Stimulated activated naive CD8-positive, alpha-beta T cell treated with anti-CD3 and anti-CD28 coated beads, Interleukin-15, Interleukin-2, amounts not matched to agents 100 U/mL and 50 U/mL, for 24 hours (primary cell): ENCODE results near the gene CLEC4E.
A peak's percentile ranks its signal among the peaks of the same experiment; 100 is the strongest.
"Not testable (repeated sequence)": the region's sequence is repeated elsewhere in the genome, so short reads cannot be mapped to it uniquely, and the experiment has no call there.

Experiments
- ATAC-seq: fragments of 150-1000 bp; cut with Tn5 transposase; one replicate; pipeline ENCODE4 v1.10.0; 2021
- DNase-seq: peaks from one replicate; pipeline ENCODE4 v3.0.0; 2021

The CLEC4E gene

DNA sequence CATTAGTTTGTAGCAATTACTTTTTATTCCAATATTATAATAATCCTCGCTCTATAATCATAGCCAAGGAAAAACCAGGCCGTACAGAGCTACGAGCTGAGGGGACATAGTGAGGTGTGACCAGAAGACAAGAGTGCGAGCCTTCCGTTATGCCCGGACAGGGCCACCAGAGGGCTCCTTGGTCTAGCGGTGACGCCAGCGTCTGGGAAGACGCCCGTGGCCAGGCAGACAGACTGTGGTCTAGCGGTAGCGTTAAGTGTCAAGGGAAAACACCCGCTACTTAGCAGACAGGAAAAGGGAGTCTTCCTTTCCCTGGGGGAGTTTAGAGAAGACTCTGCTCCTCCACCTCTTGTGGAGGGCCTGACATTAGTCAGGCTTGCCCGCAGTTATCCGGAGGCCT is 2.9 kb downstream of the CLEC4E start:
- DNase-seq: peak; percentile 9
- ATAC-seq: not testable (repeated sequence)

DNA sequence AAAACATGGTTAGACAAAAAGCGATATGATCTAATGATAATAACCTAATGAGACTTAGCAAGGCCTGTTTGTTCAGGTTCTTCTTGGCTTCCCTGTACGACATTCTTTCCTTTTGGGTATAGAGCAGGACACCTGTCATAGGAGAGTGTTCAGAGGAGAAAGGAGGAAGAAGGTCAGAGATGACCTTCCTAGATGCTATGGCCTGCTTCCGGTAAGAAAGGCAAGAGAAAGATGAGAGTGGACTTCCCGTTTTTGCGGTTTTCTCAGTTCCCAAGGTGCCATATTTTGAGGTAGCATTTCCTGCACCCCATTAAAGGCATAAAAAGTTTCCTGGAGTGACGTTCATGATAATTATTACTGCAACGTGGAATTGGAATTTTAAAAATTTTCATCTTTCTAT is 8.7 kb downstream of the CLEC4E start:
- ATAC-seq (no peak), DNase-seq (no peak)

DNA sequence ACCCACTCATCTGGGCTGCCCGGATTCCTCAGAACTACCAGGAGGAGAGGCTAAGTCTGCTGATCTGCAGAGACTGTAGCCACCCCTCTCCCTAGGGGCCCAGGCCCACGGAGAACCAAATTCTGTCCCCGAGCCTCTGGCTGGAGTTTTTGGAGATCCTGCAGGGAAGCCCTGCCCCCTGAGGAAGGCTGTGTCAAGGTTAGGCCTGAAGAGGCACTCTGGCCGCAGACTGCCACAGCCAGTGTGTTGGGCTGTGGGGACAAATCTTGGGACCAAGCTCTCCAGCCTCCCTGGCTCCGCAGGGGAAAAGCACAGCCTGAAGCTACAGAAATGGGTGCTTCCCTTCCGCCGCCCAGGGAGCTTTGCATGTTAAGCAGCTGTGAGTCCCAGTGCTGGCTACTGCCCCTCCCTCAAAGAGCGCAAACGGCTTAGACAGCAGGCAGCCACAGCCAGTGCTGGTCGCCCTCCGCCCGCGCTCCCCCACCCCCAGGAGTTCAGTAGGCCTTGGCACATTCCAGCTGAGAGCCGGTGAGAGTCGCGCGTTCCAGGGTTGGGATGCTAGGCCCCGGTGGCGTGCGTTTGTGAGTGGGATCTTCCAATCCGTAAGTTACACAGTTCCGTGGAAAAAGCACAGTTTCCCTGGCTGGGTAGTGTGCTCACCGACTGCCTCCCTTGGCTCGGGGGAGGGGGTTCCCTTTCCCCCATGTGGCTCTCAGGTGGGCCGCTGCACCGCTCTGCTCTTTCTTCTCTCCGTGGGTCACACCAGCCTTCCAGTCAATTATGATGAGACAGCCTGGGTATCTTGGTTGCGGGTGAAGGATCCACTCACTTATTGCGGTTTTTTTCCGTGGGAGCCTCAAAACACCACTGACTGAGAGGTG is 13.2 kb downstream of the CLEC4E start:
- no peak for ATAC-seq

DNA sequence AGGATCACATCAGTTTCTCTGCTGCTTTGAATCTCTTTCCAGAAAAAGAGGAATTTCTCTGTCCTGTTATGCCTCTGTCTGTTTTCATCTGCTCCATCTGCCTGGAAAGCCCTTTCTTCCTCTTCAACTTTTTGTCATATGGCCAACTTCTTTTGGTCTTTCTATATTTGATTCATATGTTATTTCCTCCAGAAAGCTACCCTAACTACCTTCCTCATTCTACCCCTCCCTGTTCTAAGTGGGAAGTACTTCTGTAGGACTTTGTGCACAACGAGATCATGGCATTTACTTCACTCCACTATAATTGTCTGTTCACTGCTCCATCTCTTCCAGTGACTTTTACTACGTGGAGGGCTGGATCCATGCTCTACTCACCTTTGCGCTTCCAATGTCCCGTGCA is 21.5 kb downstream of the CLEC4E start:
- no peak for ATAC-seq

More for the DNA sequence above, 13.2 kb downstream of the CLEC4E start:
- no peak for DNase-seq

DNA sequence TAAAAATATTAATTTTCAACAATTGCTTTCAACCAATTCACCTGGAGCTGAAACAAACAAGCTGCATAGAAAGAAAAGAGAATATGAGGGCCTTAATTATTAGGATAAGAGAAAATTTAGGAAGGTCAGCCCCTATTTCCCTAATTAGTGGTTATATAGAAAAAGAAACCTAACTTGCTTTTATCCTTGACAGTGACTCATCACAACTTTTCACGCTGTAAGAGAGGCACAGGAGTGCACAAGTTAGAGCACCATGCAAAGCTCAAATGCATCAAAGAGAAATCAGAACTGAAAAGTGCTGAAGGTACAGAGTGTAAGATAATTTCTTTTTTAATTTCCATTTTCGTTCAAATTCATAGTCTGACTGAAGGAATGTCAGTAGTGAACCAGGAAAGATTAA is 22.7 kb downstream of the CLEC4E start:
- ATAC-seq (no peak), DNase-seq (no peak)

More for the DNA sequence above, 21.5 kb downstream of the CLEC4E start:
- DNase-seq: no peak

DNA sequence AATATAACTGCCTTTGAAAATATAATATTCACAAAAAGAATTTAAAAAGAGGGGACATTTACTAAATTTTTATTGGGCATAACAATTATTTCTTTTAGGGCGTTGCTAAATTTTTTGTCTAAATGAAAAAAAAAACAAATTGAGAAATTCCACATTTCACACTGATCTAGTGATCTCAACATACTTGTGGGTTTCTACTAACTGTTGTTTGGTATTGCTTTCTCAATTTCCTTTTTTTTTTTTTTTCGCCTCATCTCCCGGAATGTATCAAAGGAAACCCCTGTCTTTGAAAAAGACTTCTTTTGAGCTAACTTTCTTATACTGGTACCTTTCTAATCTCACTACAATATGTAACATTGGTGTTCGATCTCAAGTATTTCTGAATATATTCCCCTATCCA is 27.4 kb downstream of the CLEC4E start, which contains the start of gene CLEC4D:
CLEC4D (plus strand) TSS at position 248 of the 400 bp plus-strand sequence. CDS start 230 bp downstream, outside the sequence.
- no peak for ATAC-seq
- DNase-seq: no peak

DNA sequence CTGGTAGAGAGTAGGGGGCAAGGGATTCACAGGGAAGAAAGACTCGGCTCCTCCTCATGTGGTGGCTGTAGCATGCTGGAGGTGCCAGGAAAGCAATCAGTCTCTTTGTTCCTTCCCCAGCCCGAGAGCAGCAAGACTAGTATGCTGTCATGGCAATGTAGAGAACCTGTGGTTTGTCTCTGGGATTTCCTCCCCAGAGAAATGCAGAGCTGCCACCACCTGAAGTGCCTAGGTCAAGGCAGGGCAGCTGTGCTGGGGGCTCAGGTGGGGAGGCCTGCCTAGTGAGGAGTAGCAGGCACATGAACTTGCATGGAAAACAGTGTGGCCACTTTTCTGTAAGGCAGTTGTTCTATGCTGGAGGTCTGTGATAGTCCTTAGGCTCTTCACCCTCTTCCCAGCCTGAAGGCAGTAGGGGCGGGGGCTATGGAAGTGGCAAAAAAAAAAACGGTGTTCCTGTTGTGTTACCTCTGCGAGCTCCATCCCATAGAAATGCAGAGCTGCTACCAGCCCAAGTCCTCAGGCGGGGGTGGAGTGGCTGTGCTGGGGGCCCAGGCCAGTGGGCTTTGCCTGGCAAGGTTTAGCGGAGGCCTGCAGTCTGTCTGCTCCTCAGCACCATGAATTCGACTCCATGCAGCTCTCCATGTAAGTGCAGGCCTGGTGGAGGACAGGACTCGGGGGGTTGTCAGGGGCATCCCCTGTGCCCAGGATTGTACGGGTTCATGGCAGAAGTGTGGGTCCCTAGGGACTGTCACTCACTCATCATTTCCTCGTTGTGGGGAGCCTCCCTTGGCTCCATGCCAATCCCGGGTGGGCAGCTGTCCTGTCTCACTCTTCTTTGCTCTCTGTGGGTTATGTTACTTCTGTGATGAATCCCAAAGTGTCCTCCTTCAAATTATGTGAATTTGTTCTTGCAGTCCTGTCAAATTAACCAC is 31.5 kb downstream of the CLEC4E start:
- no peak for ATAC-seq
- DNase-seq: no peak

DNA sequence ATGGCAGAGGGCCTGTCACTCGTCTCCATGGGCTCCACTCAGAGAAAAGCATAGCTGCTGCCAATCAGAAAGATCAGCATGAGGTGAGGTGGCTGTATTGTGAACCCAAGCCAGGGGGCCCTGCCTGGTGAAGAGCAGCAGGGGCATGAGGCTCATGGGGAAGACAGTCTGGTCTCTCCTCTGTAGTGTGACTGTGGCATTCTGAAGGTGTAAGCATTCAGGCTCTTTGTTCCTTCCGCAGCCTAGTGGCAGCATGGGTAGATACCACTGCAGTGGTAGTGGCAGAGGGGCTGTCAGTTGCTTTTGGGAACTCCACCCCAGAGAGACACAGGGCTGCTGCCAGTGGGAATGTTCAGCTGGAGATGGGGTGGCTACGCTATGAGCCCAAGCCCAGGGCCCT is 32.5 kb downstream of the CLEC4E start:
- no peak for ATAC-seq
- DNase-seq: no peak

DNA sequence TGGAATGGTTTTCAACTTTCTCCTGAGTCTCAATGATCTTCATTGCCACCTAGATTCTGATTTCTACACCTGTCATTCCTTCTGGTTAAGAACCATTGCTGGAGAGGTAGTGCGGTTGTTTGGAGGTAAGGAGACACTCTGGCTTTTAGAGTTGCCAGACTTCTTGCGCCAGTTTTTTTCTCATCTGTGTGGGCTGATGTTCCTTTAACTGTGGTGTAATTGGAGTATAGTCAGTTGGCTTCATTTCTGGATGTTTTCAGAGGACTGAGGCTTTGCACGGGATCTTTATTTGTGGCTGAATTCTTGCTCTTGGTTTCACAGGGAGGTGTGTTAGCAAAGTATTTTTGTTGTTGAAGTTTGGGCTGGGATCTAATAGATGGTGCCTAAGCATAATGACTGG is 33.1 kb downstream of the CLEC4E start:
- DNase-seq: no peak
- no peak for ATAC-seq

DNA sequence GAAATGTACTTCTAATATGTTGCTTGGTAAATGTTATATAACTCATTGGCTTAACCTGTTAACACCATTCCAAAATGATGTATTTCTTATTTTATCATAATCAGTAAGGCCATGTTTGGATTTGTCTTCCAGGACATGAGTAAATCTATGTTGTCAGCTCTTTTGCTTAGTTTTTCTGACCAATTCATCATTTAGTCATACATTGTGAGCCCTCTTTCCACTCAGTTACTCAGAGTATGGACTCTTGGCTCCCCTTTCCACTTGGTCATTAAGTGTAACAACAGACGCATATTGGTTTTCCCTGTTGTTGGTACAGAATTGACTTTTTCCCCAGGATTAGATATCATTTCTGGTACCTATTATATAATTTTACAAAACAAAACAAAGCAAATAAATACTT is 36.4 kb downstream of the CLEC4E start:
- ATAC-seq (no peak), DNase-seq (no peak)

DNA sequence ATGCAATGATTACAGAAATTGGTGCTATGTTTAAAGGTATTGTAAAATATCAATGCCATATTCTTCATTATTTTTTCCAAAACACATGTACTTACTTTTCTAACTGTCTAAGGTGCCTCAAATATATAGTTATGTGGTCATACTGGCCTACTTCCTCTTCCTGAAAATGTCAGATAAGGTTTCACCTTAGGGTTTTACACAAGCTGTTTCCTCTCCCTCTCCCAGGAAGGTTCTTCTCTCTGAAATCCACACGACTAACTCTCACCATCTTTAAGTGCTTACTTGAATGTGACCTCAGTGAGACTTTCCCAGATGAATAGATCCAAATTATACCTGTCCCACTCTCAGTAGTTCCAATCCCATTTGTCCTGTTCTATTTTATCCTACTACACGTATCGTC is 39.0 kb downstream of the CLEC4E start:
- DNase-seq: no peak
- ATAC-seq: no peak

DNA sequence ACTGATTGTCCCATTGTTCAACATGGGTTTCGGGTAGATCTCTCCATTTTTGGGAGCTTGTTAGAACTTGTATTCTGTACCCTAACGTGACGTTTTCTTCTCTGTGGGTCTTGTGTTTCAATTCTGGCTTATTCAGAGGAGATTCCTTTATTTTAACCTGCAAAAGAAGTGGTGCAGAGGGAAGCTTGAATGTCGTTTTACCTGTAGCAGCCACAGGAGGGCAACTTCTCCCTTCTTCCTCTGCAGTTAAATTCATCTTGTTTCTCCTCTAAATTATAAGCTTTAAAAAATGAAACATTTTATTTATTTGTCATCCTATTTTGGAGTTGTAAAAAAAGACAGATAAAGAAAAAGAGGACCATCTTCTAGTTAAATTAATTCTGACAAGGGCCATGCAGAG is 41.1 kb downstream of the CLEC4E start:
- ATAC-seq: no peak
- no peak for DNase-seq

DNA sequence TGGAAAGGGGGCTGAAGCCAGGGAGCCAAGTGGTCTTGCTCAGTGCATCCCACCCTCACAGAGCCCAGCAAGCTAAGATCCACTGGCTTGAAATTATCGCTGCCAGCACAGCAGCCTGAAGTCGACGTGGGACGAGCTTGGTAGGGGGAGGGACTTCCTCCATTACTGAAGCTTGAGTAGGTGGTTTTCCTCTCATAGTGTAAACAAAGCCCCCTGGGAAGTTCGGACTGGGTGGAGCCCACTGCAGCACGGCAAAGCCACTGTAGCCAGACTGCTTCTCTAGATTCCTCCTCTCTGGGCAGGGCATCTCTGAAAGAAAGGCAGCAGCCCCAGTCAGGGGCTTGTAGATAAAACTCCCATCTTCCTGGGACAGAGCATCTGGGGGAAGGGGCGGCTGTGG is 44.6 kb downstream of the CLEC4E start:
- not testable (repeated sequence) for DNase-seq

DNA sequence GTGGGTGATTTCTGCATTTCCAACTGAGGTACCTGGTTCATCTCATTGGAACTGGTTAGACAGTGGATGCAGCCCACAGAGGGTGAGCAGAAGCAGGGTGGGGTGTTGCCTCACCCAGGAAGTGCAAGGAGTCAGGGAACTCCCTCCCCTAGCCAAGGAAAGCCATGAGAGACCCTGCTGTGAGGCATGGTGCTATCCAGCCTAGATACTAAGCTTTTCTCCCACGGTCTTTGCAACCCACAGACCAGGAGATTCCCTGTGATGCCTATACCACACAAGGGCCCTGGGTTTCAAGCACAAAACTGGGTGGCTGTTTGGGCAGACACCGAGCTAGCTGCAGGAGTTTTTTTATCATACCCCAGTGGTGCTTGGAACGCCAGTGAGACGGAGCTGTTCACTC is 45.0 kb downstream of the CLEC4E start:
- ATAC-seq, DNase-seq: not testable (repeated sequence)

More for the DNA sequence above, 44.6 kb downstream of the CLEC4E start:
- ATAC-seq: not testable (repeated sequence)

DNA sequence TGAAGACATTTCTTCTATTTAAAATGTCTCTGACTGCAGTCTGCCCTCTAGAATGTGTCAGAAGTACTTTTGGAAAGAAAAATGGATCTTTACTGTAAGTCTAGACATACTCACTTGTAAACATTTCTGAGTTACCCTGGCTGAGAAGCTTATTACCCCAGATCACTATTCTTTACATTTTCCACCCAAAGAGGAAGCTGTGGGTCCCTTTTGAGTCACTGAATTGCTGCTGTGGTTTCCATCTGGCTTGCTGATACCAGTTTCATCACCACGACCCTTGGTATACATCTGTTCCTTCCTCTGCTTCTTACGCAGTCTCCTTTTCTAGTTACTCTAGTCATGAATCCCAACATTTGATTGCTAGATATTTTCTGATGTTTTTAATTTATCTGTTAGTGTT is 47.6 kb downstream of the CLEC4E start:
- ATAC-seq (peak; percentile 95), DNase-seq (peak; percentile 44)

DNA sequence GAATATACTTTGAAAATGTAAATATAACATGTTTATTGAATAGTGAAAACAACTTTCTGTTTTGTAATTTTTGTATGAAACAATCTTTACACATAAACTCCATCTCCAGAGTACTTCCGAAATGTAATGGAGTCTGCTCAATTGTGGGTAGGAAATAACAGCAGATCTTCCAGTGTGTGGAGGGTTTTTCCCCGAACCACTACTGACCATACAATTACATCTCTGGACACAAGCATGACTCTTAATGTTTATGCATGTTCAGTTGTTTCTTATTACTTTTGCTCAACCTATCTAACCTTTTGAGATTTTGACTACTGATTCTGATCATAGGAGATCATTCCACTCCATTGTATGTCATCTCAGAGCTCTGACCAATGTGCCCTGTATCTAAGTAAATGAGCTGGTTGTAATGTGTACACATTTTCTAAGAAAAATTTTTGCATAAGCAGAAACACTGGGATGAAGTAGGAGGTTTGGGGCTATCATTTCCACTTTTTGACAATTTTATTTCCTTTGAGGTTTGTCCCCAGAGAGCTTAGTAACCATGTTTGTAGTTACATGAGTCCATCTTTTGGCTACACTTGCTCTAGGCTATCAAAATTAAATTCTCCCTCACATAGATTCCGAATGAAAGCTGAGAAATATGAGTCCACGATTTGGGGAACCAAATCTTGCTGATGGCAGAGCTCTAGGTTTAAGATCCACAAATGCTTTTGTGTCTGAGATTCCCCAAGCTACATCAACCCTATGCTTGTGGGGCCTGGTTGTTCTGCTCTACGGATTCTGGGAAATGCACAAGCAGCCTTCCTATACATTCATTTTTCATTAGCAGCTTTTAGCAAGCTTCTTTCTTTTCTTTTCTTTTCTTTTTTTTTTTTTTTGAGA is 48.8 kb downstream of the CLEC4E start:
- ATAC-seq (peak; percentile 10), DNase-seq (no peak)
